Psoas muscle (tissue), 8 donors: ENCODE data around the gene RPS6KA2. TPM values are rescaled to one million over a fixed set of nuclear protein-coding genes. Genes with fewer than 3 reads are reported as not detected.
A peak's percentile ranks its signal among the peaks of the same experiment; 100 is the strongest.
"Not testable (repeated sequence)": the region's sequence is repeated elsewhere in the genome, so short reads cannot be mapped to it uniquely, and the experiment has no call there.

Experiments used
- ATAC-seq, 4 donors: fragments of 200-7000 bp; cut with Tn5 transposase; one replicate each; pipeline ENCODE4 v1.9.1; 2020; ENCODE audit warnings: moderate library complexity in 3 of 4, mild to moderate bottlenecking in 2 of 4
- DNase-seq, 2 donors: peaks; one replicate each; pipeline ENCODE4 v3.0.0-alpha.2; 2020
- H3K27ac ChIP-seq: fragments of 200-600 bp; one replicate; pipeline ENCODE4 v1.8.0; 2022
- H3K27me3 ChIP-seq, 3 donors: fragments of 200-600 bp in 1 of 3; one replicate each; pipeline versions ENCODE4 v1.6.1 to v1.8.0; 2013 to 2022; ENCODE audit warnings: low read length in 2 of 3, mild to moderate bottlenecking in 2 of 3, moderate library complexity in 1 of 3; ENCODE audit not compliant: insufficient read depth in 3 of 3
- H3K36me3 ChIP-seq, 2 donors: fragments of 200-600 bp in 1 of 2; one replicate each; pipeline versions ENCODE4 v1.6.1 to v1.8.0; 2013 to 2022; ENCODE audit warnings: low read depth in 1 of 2, mild to moderate bottlenecking in 1 of 2, moderate library complexity in 1 of 2; ENCODE audit not compliant: insufficient read depth in 1 of 2
- H3K4me1 ChIP-seq: fragments of 200-600 bp; one replicate; pipeline ENCODE4 v1.8.0; 2022
- H3K4me3 ChIP-seq: fragments of 200-600 bp; one replicate; pipeline ENCODE4 v1.8.0; 2022; ENCODE audit warnings: mild to moderate bottlenecking
- H3K9me3 ChIP-seq: fragments of 200-600 bp; one replicate; pipeline ENCODE4 v1.8.0; 2022
- CTCF ChIP-seq: fragments of 200-600 bp; IDR thresholded peaks from one replicate; pipeline ENCODE4 v1.8.0; 2022; ENCODE audit warnings: antibody characterized with exemption
- WGBS, 3 donors: extraction: QIAGEN DNeasy Blood & Tissue Kit; methylation state at CpG; one replicate each; pipeline versions ENCODE4 v1.1.6 to v1.1.7; 2013; 5-methylcytosine and 5-hydroxymethylcytosine counted together
- intact Hi-C, 2 donors: fragments of 100-400 bp; cut with DNase I; formaldehyde crosslinking; loops; one replicate each; pipeline versions ENCODE4 v1.11.0 to v1.14.2; 2022
- polyA plus RNA-seq, 3 donors: library from polyadenylated mRNA; stranded (reverse); fragments of 200-250 nt; gene quantifications; one replicate each; pipeline ENCODE4 v1.2.3, GENCODE V29; 2013
- total RNA-seq, 4 donors: library from RNA; stranded (reverse); fragmentation: NEBNext Ultra II Directional in 2 of 4; extraction: Animal tissue kit (Norgen Biotek cat#: 25700) in 2 of 4; gene quantifications; one replicate each; pipeline versions ENCODE4 v1.2.1 to v1.2.4, GENCODE V29; 2021 to 2023
- donor health status: healthy with polysubstance abuse.
- donor health status: DM: no; HTN: no; CAD: no; lungs with moderate emphysema.
- donor health status: Bipolar disorder and iron deficiency.
- donor health status: healthy.
- donor health status: DM: yes; HTN: yes; CAD: no.
- donor health status: DM: no; HTN: no; CAD: no.
- donor health status: DM: no; HTN: no; CAD: no.
- donor health status: DM: yes; HTN: yes; CAD: no.

RPS6KA2 gene
- total and polyA plus RNA-seq, 7 donors = 7.8 to 40.4 (median 20.0) TPM

DNA sequence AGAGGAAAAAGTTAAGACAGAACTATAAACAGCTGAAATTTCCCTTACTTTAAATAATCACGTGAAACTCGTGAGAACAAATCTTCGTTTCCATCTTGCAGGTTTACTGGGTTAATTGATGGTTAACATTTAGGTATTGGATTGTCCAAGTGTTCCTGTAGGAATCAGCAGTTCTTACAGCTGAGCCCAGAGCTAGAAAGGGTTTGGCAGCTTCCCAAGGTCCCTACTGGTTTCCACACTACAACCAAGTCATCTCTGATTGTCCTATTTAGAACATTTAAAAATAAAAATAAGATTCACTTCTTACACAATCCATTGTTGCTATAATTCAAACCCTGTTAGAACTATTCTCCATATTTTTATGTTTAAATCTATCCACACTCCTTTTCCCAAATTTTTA, 260.1 kb downstream of the RPS6KA2 start:
- ATAC-seq (no peak), DNase-seq (no peak)
- intact Hi-C loops = no loop called here
- H3K4me1 ChIP-seq = peaks cover 35% of the 10 kb centered on the region
- TF ChIP-seq CTCF = no peak
- WGBS, 3 donors = 88 to 90% (median 88%) methylated on average over 3 of the region's 3 CpGs
- no peak overlapping the region for H3K4me3 ChIP-seq
- H3K27me3 ChIP-seq = no peaks in the 10 kb centered on the region
- H3K9me3 ChIP-seq = no peaks in the 10 kb centered on the region
- peaks cover 0 to 37% of the 10 kb centered on the region in 2 donors for H3K36me3 ChIP-seq
- H3K27ac ChIP-seq = no peak overlapping the region

GRCh38 chr6:166365806-166366205, 261.2 kb downstream of the RPS6KA2 start:
- DNase-seq = no peak
- H3K27me3 ChIP-seq = no peaks in the 10 kb centered on the region
- no peaks in the 10 kb centered on the region for H3K9me3 ChIP-seq
- peak overlapping the region; percentile 79 for H3K27ac ChIP-seq
- peaks cover 0 to 37% of the 10 kb centered on the region in 2 donors for H3K36me3 ChIP-seq
- no peak for TF ChIP-seq CTCF
- peaks cover 44% of the 10 kb centered on the region for H3K4me1 ChIP-seq
- no peak for ATAC-seq
- 60 to 64% (median 62%) methylated on average over 6 of the region's 6 CpGs for WGBS, 3 donors
- H3K4me3 ChIP-seq = no peak overlapping the region
- intact Hi-C loops = no loop called here

DNA sequence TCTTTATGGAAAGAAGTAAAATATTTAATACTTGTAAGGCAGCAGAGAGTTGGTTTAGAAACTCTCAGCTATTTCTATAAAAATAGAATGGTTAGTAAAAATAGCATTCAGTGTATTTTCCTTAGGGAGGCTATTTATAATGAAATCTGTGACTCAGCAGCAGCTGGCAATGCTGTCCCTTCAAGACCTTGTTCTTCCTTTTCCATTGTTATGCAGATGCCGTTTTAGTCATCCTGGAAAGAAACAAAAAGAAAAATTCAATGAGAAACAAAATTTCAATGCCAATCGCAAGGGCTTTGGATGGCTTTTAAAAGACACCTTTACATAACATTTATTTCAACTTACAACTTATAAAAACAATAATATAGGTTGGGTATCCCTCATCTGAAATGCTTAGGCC, 261.8 kb downstream of the RPS6KA2 start:
- no peak overlapping the region for H3K4me3 ChIP-seq

GRCh38 chr6:166364456-166364855, 262.6 kb downstream of the RPS6KA2 start:
- TF ChIP-seq CTCF = no peak
- no peak overlapping the region for H3K4me3 ChIP-seq
- H3K27ac ChIP-seq = peak overlapping the region; percentile 79
- DNase-seq (no peak), ATAC-seq (peak; percentile 41 to 86 (median 74))
- no peaks in the 10 kb centered on the region for H3K27me3 ChIP-seq
- WGBS, 3 donors = 21 to 28% (median 26%) methylated on average over 7 of the region's 7 CpGs
- H3K36me3 ChIP-seq = peaks cover 0 to 37% of the 10 kb centered on the region in 2 donors
- H3K4me1 ChIP-seq = peaks cover 52% of the 10 kb centered on the region
- intact Hi-C loops = no loop called here
- H3K9me3 ChIP-seq = no peaks in the 10 kb centered on the region

More for the DNA sequence above, 261.8 kb downstream of the RPS6KA2 start:
- TF ChIP-seq CTCF = no peak
- no peaks in the 10 kb centered on the region for H3K9me3 ChIP-seq
- peaks cover 0 to 37% of the 10 kb centered on the region in 2 donors for H3K36me3 ChIP-seq
- peaks cover 50% of the 10 kb centered on the region for H3K4me1 ChIP-seq
- peak overlapping the region; percentile 79 for H3K27ac ChIP-seq
- intact Hi-C loops = no loop called here
- H3K27me3 ChIP-seq = no peaks in the 10 kb centered on the region
- no peak for DNase-seq
- 27 to 34% (median 33%) methylated on average over 2 of the region's 2 CpGs for WGBS, 3 donors
- peak; percentile 51 to 80 (median 61) for ATAC-seq

DNA sequence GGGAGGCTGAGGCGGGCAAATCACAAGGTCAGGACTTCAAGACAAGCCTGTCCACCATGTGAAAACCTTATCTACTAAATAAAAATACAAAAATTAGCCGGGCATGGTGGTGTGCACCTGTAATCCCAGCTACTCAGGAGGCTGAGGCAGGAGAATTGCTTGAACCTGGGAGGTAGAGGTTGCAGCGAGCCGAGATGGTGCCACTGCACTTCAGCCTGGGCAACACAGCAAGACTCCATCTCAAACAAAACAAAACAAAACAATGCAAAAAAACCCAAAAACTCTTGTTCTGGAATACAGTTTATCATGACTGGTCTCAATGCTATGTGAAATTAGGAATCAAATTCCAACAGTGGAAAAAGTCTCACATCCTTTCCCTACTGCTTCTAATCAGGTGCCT, 264.6 kb downstream of the RPS6KA2 start:
- intact Hi-C loops, H3K4me3 ChIP-seq, H3K9me3 ChIP-seq, DNase-seq, H3K27ac ChIP-seq, H3K27me3 ChIP-seq, ATAC-seq: not testable (repeated sequence)
- Histone ChIP-seq H3K36me3 (peaks cover 0 to 23% of the 10 kb centered on the region in 2 donors), H3K4me1 (peaks cover 52% of the 10 kb centered on the region)
- WGBS, 3 donors = 95 to 98% (median 96%) methylated on average over 4 of the region's 4 CpGs
